Left renal pelvis (tissue), 4 donors: ENCODE measurements around the gene DSP. TPM values are rescaled to one million over a fixed set of nuclear protein-coding genes. Genes with fewer than 3 reads are reported as not detected.

ENCODE experiments used
- DNase-seq, 4 donors: peaks; one replicate each; pipeline ENCODE4 v3.0.0-alpha.2; 2013; ENCODE audit warnings: low read depth in 4 of 4, low spot score in 3 of 4
- polyA plus RNA-seq, 4 donors: library from polyadenylated mRNA; unstranded; fragments of 120-200 nt; gene quantifications; one replicate each; pipeline ENCODE4 v1.2.1, GENCODE V29; 2013; ENCODE audit not compliant: insufficient read length in 4 of 4

Gene DSP, protein sequence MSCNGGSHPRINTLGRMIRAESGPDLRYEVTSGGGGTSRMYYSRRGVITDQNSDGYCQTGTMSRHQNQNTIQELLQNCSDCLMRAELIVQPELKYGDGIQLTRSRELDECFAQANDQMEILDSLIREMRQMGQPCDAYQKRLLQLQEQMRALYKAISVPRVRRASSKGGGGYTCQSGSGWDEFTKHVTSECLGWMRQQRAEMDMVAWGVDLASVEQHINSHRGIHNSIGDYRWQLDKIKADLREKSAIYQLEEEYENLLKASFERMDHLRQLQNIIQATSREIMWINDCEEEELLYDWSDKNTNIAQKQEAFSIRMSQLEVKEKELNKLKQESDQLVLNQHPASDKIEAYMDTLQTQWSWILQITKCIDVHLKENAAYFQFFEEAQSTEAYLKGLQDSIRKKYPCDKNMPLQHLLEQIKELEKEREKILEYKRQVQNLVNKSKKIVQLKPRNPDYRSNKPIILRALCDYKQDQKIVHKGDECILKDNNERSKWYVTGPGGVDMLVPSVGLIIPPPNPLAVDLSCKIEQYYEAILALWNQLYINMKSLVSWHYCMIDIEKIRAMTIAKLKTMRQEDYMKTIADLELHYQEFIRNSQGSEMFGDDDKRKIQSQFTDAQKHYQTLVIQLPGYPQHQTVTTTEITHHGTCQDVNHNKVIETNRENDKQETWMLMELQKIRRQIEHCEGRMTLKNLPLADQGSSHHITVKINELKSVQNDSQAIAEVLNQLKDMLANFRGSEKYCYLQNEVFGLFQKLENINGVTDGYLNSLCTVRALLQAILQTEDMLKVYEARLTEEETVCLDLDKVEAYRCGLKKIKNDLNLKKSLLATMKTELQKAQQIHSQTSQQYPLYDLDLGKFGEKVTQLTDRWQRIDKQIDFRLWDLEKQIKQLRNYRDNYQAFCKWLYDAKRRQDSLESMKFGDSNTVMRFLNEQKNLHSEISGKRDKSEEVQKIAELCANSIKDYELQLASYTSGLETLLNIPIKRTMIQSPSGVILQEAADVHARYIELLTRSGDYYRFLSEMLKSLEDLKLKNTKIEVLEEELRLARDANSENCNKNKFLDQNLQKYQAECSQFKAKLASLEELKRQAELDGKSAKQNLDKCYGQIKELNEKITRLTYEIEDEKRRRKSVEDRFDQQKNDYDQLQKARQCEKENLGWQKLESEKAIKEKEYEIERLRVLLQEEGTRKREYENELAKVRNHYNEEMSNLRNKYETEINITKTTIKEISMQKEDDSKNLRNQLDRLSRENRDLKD (N-terminal part only)
- polyA plus RNA-seq = 10 to 100 TPM in 3 of 4 donors, 1 to 10 TPM in 1; 5.4 to 95.4 (median 69.9) TPM

DNA sequence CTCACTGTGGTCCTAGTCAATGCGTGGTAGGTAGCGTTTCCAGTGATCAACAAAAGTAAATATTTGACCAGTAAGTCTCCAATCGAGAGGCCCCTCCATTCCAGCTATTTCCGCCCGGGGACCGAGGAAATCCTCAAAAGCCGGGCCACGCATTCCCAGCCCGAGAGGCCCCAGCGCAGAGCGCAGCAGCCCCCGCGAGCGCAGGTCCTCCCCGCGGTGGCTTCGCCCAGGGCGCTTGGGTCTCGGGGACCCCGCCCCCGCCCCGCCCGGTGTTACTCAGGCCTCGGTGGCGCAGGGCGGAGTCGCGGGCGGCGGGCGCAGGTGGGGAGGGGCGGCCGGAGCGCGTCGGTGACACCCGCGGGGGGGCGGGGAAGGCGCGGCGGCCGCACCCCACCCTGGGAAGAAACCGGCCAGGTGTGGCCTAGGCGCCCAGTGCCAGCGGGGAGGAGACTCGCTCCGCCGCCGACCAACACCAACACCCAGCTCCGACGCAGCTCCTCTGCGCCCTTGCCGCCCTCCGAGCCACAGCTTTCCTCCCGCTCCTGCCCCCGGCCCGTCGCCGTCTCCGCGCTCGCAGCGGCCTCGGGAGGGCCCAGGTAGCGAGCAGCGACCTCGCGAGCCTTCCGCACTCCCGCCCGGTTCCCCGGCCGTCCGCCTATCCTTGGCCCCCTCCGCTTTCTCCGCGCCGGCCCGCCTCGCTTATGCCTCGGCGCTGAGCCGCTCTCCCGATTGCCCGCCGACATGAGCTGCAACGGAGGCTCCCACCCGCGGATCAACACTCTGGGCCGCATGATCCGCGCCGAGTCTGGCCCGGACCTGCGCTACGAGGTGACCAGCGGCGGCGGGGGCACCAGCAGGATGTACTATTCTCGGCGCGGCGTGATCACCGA is at the start of gene DSP:
Gene DSP (plus strand): TSS at position 497 of the 890 bp plus-strand sequence. CDS start 245 bp downstream, at position 742.
- DNase-seq = peak in 3 of 4 donors; percentile 39 to 51 (median 50)

DNA sequence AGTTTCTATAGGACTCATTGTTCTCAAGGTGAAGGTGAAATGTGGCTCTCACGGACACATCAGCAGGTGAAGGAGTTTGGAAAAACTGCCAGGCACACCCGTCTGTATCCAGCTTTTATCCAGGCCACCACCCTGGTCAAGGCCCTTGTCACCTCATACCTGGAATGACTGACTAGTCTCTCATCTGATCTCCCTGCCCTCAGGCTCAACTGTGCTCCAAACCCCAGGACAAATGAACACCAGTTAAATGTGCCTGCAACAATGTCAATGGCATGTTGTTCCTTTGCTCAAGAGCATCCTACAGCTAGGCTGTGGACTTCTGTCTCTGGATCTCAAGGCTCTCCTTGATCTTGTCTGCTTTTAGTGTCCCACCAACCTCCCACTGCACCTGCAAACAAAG is 47.6 kb upstream of the DSP start:
- no peak for DNase-seq

DNA sequence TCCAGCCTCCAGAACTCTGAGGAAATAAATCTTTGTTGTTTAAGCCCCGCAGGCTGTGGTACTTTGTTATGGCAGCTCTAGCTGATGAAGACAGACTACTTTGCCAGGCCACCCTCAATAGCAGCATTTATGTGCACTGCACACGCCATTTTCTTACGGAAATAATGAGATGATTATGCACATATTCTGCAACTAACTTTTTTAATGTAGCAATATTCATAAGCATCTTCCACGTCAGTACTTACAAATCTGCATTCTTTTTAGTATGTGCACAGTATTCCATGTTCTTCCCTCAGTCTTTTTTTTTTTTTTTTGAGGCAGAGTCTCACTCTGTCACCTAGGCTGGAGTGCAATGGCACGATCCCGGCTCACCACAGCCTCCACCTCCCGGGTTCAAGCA is 46.8 kb upstream of the DSP start:
- DNase-seq = no peak

DNA sequence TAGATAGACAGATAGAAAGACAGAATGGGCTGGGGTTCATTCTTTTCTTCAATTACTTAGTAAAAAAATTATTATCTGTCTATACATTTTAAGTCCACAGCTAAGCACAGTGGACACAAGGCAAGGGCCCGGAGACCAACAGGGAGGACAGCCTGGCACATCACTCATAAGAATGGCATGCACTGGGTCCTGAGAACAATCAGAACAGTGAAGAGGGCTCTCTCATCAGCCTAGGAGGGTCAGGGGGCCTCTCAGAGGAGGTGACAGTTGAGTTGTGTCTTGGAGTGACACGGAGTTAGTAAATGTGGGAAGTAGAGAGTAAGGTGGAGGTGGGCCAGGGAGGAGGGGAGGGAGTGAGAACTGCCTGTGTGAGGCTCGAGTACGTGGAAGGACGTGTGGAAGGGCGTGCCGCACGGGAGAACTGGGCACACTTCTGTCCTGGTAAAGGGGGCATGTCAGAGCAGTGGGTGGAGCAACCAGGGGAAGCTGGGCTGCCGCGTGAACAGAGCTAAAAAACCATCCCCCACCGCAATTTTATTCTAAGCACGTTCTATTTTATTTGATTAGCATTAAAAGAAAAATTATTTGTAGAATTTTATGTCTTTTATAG is 45.1 kb upstream of the DSP start:
- DNase-seq = no peak

DNA sequence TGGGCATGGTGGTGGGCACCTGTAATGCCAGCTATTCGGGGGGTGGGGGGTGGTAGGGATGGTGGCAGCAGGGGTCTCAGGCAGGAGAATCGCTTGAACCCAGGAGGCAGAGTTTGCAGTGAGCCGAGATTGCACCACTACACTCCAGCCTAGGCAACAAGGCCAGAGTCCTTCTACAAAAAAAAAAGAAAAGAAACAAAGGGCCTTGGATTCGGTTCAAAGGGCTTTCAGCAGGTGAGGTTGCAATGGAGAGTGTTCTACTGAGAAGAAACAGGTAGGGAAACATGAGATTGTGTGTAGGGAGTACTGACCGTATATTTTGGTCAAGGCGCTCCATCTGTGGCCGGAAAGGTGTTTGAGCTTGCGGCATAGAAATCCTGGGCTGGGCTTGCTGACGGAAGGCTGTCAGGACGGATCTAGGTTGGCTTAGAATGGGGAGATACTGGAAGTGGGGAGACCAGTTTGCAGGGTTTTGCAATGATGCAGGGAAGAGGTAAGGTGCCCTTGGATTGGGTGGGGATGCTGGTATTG is 40.7 kb upstream of the DSP start:
- DNase-seq = no peak

DNA sequence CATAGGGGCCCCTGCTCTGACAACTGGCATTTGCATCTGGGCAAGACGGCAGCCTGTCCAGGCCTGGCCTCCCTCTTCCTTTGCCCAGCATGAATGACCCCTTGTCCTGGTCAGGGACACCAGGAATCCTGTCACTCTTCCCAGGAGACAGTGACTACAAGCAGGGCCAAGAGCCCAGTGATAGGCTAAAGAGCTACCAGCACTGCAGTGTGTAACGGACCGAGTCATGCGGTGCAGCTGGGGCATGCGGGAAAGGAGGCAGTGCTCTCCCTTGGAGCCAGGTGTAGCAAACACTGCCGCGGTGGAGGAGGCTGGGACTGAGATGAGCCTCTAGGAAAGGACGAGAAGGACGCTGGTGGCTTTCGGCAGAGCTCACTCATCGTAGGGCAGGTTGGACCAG is 38.7 kb upstream of the DSP start:
- DNase-seq = no peak

DNA sequence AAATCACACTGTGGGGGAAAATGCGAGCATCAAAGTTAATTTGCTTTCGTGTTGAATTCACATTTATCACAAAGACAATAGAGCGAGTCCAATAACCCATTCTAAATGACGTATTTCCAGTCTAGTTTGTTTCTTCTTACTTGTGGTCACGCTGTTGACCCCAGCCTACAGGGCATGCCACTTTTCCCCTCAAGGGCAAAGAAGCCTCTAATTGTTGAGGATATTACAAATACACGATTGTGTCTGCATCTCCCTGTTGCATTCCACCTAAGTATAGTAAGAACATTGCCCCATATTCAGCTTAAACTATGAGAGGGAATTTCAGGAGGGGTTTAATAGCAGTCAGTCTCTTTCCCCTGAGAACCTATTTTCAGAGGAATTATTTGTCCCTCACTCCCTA is 37.4 kb upstream of the DSP start:
- no peak for DNase-seq

DNA sequence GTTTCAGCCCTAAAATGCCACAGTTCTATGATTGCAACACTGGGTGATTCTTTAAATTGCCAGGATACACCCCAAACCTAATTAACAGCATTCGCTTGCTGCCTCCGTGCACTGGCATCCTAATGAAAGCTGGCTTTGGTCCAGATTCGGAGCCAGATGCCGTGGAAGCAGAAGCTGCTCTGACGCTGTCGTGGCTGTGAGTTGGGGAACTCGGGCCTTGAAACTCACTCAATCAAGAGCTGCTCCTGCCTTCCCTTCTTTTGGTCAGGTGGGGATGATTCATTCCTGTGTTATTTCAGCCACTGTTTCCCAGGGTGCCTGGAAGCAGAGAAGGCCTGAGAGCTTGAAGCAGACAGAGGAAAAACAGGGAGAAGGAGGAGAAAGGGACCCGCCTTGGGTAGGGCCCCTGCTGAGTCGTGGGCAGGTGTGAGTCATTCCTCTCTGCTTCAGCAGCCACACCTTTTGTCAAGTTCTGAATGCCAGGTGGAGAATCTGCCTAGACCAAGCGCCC is 36.2 kb upstream of the DSP start:
- DNase-seq = peak; percentile 8 to 36 (median 14)

DNA sequence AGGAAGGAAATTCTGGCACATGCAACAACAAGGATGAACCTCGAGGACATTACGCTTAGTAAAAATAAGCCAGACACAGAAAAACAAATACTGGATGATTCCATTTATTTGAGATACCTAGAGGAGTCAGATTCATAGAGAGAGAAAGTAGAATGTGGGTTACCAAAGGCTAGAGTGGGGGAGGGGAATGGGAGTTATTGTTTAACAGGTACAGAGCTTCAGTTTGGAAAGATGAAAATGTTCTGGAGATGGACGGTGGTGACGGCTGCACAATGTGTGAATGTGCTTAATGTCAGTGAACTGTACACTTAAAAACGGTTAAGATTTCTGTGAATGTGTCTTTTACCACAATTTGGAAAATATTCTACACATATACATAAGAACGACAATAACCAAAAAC is 33.9 kb upstream of the DSP start:
- no peak for DNase-seq

DNA sequence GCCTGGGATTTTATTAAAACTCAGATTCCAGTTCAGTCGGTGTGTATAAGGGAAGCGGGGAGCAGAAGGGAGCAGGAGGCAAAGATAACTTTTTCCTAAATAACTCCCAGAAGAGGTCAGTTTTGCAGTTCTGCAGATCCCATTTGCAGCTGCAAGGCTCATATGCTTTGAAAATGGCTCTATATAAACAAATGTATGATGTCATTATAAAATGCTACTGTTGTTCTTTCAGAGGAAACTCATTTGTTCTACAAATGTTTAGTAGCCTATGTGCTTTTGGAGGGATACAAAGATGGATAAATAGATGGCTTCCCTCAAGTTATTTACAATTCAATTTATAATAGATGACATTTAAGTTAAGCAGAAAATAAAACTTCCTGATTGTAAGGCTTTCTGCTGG is 29.2 kb upstream of the DSP start:
- no peak for DNase-seq

DNA sequence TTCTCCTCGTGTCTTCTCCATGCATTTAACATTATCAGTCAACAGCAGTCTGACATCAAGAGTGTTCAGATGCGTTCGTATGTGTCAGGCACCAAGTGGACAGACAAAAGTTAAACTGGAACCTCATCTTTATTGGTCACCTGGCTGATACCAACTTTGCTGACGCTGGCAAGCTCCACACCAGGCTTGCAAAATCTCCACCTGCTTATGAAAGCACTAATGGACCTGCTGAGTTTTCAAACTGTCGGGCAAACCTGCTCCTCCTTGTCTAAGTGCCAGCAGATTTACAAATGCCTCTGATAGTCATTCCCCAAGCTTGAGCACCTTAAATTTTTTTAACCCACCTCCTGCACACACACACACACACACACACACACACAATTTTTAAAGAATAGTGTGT is 27.9 kb upstream of the DSP start:
- DNase-seq = no peak

DNA sequence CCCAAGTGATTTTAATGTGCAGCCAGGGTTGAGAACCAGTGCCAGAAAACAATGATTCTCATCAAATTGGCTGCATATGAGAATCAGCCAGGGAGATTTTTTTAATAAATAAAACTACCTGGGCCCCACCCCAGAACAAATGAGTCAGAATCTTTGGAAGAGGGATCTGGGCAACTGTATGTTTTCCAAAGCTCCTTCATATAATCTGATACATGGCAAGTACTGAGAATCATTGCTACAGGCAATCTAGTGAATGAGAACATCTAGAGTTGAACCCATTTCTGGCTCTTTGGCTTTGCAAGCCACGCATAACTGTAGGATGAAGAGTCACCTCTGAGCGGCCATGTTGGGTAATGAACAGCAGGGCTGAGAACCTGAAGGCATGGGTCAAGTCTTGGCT is 26.1 kb upstream of the DSP start:
- DNase-seq = no peak

DNA sequence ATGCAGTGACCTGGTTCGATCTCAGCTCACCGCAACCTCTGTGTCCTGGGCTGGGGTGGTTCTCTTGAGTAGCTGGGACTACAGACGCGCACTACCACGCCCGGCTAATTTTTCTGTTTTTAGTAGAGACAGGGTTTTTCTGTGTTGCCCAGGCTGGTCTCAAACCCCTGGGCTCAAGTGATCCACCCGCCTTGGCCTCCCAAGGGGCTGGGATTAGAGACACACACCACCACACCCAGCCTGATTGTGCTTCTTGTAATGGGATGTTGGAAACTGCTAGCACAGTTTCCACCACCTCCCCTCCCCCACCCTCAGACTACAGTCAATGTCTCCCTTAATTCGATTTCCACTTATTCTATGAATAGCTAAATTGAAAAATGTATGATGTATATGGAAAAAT is 22.6 kb upstream of the DSP start:
- DNase-seq = no peak

DNA sequence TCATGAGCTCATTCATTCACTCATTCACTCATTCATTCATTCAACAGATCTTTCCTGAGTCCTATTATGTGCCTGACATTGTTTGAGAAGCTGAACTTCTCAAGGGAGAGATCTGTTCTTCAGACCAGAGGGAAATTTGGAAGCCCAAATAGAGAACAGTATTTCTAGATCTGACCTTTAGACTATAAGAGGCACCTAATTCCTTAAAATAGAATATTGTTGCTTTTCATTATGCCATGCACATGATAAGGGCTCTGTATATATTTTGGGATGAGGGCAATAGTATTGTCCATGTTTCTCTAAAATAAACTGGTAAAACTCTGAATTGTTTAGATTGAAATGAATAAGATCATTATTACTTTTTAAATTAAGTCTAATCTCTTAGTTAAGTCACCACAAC is 18.6 kb upstream of the DSP start:
- no peak for DNase-seq

DNA sequence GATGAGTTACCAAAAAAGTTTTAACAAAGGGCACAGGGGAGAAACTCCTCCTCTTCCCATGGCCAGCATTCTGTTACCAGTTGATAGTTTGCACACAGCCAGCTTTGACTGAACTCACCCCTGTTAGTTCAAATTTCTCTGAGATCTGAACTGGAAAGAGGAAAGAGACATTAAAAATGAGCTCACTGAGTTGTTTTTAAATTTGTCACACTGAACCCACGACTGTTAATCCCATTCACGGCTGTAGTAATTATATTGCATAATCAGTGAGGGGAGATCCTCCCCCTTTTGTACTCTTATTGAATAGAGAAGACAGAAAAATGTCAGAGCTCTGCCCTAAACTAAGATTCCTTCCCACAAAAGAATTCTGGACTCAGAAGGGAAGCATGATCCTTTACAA is 17.5 kb upstream of the DSP start:
- DNase-seq = no peak

DNA sequence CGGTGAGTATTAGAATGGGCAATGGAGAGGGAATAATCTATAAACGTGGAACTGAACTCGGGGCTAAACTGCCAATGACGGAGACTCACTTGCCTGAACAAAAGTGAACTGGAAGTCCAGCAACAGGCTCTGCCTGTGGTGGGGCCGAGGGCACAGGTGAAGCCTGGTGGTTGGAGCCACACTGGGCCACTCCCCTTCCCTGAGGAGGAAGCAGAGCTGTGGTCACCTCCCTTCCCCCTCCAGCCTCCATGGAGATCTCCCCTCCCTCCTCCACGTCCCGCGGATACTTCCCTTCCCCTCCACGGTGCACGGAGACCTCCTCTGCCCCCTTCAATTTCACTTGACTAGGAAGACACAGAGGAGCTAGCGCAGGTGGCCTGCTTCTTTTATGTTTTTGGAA is 14.7 kb upstream of the DSP start:
- no peak for DNase-seq

DNA sequence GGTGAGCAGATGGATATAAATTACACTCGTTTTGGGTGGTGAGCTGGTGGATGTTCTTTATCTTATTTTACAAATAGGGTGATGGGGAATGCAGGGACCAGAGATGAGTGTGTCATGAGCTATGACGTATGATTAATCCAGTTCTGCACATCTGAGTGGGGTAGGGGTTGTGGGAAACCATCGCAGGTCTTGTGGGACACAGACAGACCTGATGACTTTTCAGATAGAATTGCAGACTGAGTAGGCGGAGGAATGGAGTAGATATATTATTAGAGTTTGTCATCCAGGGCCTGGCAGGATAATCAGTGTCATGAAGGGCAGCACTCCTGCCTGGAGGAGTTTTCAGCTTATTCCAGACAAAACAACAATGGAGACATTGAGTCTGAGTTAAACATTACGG is 12.9 kb upstream of the DSP start:
- DNase-seq = no peak

DNA sequence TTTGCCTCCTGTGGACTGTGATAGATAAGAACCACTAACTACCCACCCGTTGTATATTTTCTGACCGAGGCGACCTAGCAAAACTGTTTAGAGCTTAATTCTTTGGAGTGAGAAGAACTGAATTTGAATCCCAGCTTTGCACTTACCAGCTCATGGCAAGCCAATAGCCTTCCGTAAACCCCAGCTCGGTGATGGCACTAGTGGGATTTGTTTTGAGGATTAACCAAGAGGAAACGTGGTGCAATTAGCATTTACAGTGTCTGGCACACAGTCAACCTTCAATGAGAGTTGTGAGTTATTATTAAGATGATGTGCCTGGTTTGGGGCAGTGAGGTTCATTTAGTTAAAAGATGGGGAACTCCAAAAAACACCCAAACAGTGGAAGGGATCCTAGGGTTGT is 12.3 kb upstream of the DSP start:
- DNase-seq = no peak

DNA sequence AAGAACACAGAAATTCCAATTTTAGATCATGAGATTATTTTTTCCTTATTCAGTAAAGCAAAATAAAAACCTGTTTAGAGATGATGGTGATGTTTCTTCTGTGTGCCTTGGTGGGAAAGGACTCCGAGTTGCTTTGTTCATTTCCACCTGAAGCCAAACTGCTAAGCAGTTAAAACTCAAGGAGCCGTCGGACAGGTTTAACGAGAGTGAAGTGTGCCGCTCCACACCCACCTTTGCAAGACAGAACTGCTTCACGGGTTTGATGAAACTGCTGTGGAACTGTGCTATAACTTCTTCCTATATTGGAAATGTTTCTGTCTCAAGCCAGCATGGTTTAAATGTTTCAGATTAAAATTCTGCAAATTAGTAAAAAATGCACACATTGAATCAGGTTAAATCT is 9.2 kb upstream of the DSP start:
- DNase-seq = peak in 2 of 4 donors; percentile 50 to 57
